WTC11 (cell line): Measurements from ENCODE around the gene CRKL. TPM values are rescaled to one million over a fixed set of nuclear protein-coding genes. Genes with fewer than 3 reads are reported as not detected.
A peak's percentile ranks its signal among the peaks of the same experiment; 100 is the strongest.

ENCODE experiments used
- ATAC-seq: fragments of 200-7000 bp; cut with Tn5 transposase; 2 replicates; pipeline ENCODE4 v1.10.0; 2021; ENCODE audit warnings: mild to moderate bottlenecking, moderate library complexity
- CTCF ChIA-PET: fragments of 300-600 bp; sonication (Branson Sonifier 250); formaldehyde crosslinking; loops from one replicate; lab custom pipeline; 2021; ENCODE audit warnings: antibody characterized with exemption; lab: Charles Lee
- POLR2A ChIA-PET: fragments of 350-600 bp; sonication (Branson Sonifier 250); formaldehyde crosslinking; loops from one replicate; lab custom pipeline; 2021; ENCODE audit warnings: antibody characterized with exemption; lab: Charles Lee
- DNase-seq: peaks from one replicate; pipeline ENCODE4 v3.0.0; 2021; ENCODE audit warnings: low spot score
- H3K27ac Mint-ChIP-seq: 2 replicates; pipeline ENCODE4 v1.8.0; 2021; ENCODE audit warnings: mixed read lengths
- H3K27me3 Mint-ChIP-seq: 2 replicates; pipeline ENCODE4 v1.8.0; 2021; ENCODE audit warnings: low read depth, mild to moderate bottlenecking, moderate library complexity, mixed read lengths
- H3K36me3 Mint-ChIP-seq: 2 replicates; pipeline ENCODE4 v1.8.0; 2021; ENCODE audit warnings: mixed read lengths
- H3K4me1 Mint-ChIP-seq: 2 replicates; pipeline ENCODE4 v1.8.0; 2022; ENCODE audit warnings: mixed read lengths
- H3K4me3 Mint-ChIP-seq: 2 replicates; pipeline ENCODE4 v1.8.0; 2021; ENCODE audit warnings: mild to moderate bottlenecking, moderate library complexity, mixed read lengths
- H3K9me3 Mint-ChIP-seq: 2 replicates; pipeline ENCODE4 v1.8.0; 2021; ENCODE audit warnings: mixed read lengths
- AFF4 ChIP-seq: sonication (generic); formaldehyde crosslinking; IDR thresholded peaks from 2 replicates; pipeline ENCODE4 v1.8.1; 2023; ENCODE audit warnings: mild to moderate bottlenecking, missing genetic modification reagents, borderline replicate concordance
- ATF2 ChIP-seq: sonication (generic); formaldehyde crosslinking; IDR thresholded peaks from 2 replicates; pipeline ENCODE4 v1.8.1; 2022; ENCODE audit warnings: low read depth, missing genetic modification reagents, borderline replicate concordance
- E2F1 ChIP-seq: sonication (generic); formaldehyde crosslinking; IDR thresholded peaks from 2 replicates; pipeline ENCODE4 v1.8.0; 2022; ENCODE audit warnings: mild to moderate bottlenecking, missing genetic modification reagents
- E2F4 ChIP-seq: sonication (generic); formaldehyde crosslinking; IDR thresholded peaks from 2 replicates; pipeline ENCODE4 v1.8.1; 2022; ENCODE audit warnings: low read depth, mild to moderate bottlenecking, moderate library complexity, missing genetic modification reagents, borderline replicate concordance
- GABPB1 ChIP-seq: sonication (generic); formaldehyde crosslinking; IDR thresholded peaks from 2 replicates; pipeline ENCODE4 v1.8.1; 2023; ENCODE audit warnings: mild to moderate bottlenecking, missing genetic modification reagents
- HMGA2 ChIP-seq: fragments of 250-450 bp; sonication (Bioruptor Pico); IDR thresholded peaks from 2 replicates; pipeline ENCODE4 v1.4.0; 2021; ENCODE audit warnings: mild to moderate bottlenecking, moderate library complexity
- HMGXB4 ChIP-seq: sonication (generic); formaldehyde crosslinking; IDR thresholded peaks from 2 replicates; pipeline ENCODE4 v1.8.1; 2023; ENCODE audit warnings: mild to moderate bottlenecking, moderate library complexity, missing genetic modification reagents
- IRF2 ChIP-seq: sonication (generic); formaldehyde crosslinking; IDR thresholded peaks from 2 replicates; pipeline ENCODE4 v1.8.0; 2022; ENCODE audit warnings: low read depth, missing genetic modification reagents, borderline replicate concordance
- NR3C1 ChIP-seq: sonication (generic); formaldehyde crosslinking; conservative IDR thresholded peaks from 2 replicates; pipeline ENCODE4 v1.8.1; 2023; ENCODE audit warnings: low read depth, mild to moderate bottlenecking, missing genetic modification reagents
- OVOL2 ChIP-seq: fragments of 250-450 bp; sonication (Bioruptor Pico); IDR thresholded peaks from 2 replicates; pipeline ENCODE4 v1.9.0; 2021; ENCODE audit warnings: mild to moderate bottlenecking, borderline replicate concordance
- PREB ChIP-seq: sonication (generic); formaldehyde crosslinking; IDR thresholded peaks from 2 replicates; pipeline ENCODE4 v1.8.1; 2022; ENCODE audit warnings: mild to moderate bottlenecking, missing genetic modification reagents, moderate library complexity, borderline replicate concordance
- SMAD3 ChIP-seq: sonication (generic); formaldehyde crosslinking; IDR thresholded peaks from 2 replicates; pipeline ENCODE4 v1.8.0; 2022; ENCODE audit warnings: missing genetic modification reagents, mild to moderate bottlenecking, borderline replicate concordance
- SMAD4 ChIP-seq: sonication (generic); formaldehyde crosslinking; IDR thresholded peaks from 2 replicates; pipeline ENCODE4 v1.8.0; 2022; ENCODE audit warnings: mild to moderate bottlenecking, missing genetic modification reagents
- STAT6 ChIP-seq: sonication (generic); formaldehyde crosslinking; conservative IDR thresholded peaks from 2 replicates; pipeline ENCODE4 v1.8.1; 2023; ENCODE audit warnings: mild to moderate bottlenecking, low read depth, missing genetic modification reagents, moderate library complexity
- USF1 ChIP-seq: sonication (generic); formaldehyde crosslinking; IDR thresholded peaks from 2 replicates; pipeline ENCODE4 v1.8.0; 2022; ENCODE audit warnings: mild to moderate bottlenecking, missing genetic modification reagents
- ZBTB21 ChIP-seq: sonication (generic); formaldehyde crosslinking; IDR thresholded peaks from 2 replicates; pipeline ENCODE4 v1.8.1; 2023; ENCODE audit warnings: mild to moderate bottlenecking, missing genetic modification reagents, borderline replicate concordance
- ZNF423 ChIP-seq: fragments of 250-450 bp; sonication (Bioruptor Pico); IDR thresholded peaks from 2 replicates; pipeline ENCODE4 v2.1.2; 2022; ENCODE audit warnings: mild to moderate bottlenecking, moderate library complexity
- total RNA-seq: library from RNA; stranded (reverse); gene quantifications from 3 replicates; pipeline ENCODE4 v1.2.3, GENCODE V29; 2021

The CRKL gene
- total RNA-seq, 1 experiment from 2014 or later, result 114 TPM

GRCh38 chr22:20983081-20983771, 66.0 kb downstream of the CRKL start:
- no peak for ATAC-seq
- Mint-ChIP-seq H3K27me3 (peaks cover 26% of the 10 kb centered on the region), H3K27ac (no peak overlapping the region), H3K4me1 (peaks cover 30% of the 10 kb centered on the region), H3K36me3 (peaks cover 26% of the 10 kb centered on the region), H3K9me3 (peaks cover 9% of the 10 kb centered on the region), H3K4me3 (peak overlapping the region; percentile 96)
- DNase-seq, result no peak
- TF ChIP-seq AFF4 (CRISPR knock-in tag) (no peak), SMAD3 (CRISPR knock-in tag) (no peak), SMAD4 (CRISPR knock-in tag) (no peak), GABPB1 (CRISPR knock-in tag) (no peak), NR3C1 (CRISPR knock-in tag) (no peak), ATF2 (no peak), USF1 (CRISPR knock-in tag) (no peak), ZNF423 (CRISPR knock-in tag) (no peak), PREB (no peak), HMGXB4 (no peak), OVOL2 (CRISPR knock-in tag) (no peak), HMGA2 (no peak), E2F1 (CRISPR knock-in tag) (no peak), IRF2 (CRISPR knock-in tag) (no peak), STAT6 (CRISPR knock-in tag) (no peak), ZBTB21 (no peak), E2F4 (no peak)
- ChIA-PET CTCF (interaction anchor here (0.6 to 2.4 kb wide), 4 partner anchors 15 to 85 kb away, joined by 3 to 16 read pairs (median 8); no protein-coding TSS in a partner anchor), POLR2A (no interaction called here)
